Measurements from ENCODE around the gene KLC3.
"Not testable (repeated sequence)": the region's sequence is repeated elsewhere in the genome, so short reads cannot be mapped to it uniquely, and the experiment has no call there.

Gene KLC3

GRCh38 chr19:45304141-45304926, 36.2 kb upstream of the KLC3 start:
- Histone ChIP-seq H3K4me3 (ENCODE audit: low read length) (no peak overlapping the region), H3K27me3 (ENCODE audit: control insufficient read depth, insufficient read depth, low read length) (peaks cover 5% of the 10 kb centered on the region), H3K9me3 (replicated peaks; ENCODE audit: low read length) (no peaks in the 10 kb centered on the region), H3K9ac (ENCODE audit: low read depth, low read length) (no peak overlapping the region), H3K36me3 (ENCODE audit: insufficient read depth, low read length) (peaks cover 2% of the 10 kb centered on the region), H3K4me1 (ENCODE audit: control insufficient read depth, insufficient read depth, low read length) (no peaks in the 10 kb centered on the region), H3K4me2 (ENCODE audit: low read length) (no peak overlapping the region)

- Histone ChIP-seq H3K27me3 (ENCODE audit: control insufficient read depth, insufficient read depth, low read length) (peaks cover 5% of the 10 kb centered on the region), H3K4me2 (ENCODE audit: low read length) (no peak overlapping the region), H3K9ac (ENCODE audit: low read depth, low read length) (no peak overlapping the region), H3K4me1 (ENCODE audit: control insufficient read depth, insufficient read depth, low read length) (no peaks in the 10 kb centered on the region), H3K9me3 (replicated peaks; ENCODE audit: low read length) (no peaks in the 10 kb centered on the region), H3K36me3 (ENCODE audit: insufficient read depth, low read length) (peaks cover 2% of the 10 kb centered on the region), H3K4me3 (ENCODE audit: low read length) (no peak overlapping the region)
These were observed 35.5 kb upstream of the KLC3 start for GRCh38 chr19:45305007-45305406.

GRCh38 chr19:45305421-45305820, 35.1 kb upstream of the KLC3 start:
- no peak overlapping the region for H3K4me3 ChIP-seq (ENCODE audit: low read length)
- peaks cover 5% of the 10 kb centered on the region for H3K27me3 ChIP-seq (ENCODE audit: control insufficient read depth, insufficient read depth, low read length)
- no peak overlapping the region for H3K9ac ChIP-seq (ENCODE audit: low read depth, low read length)
- H3K4me2 ChIP-seq (ENCODE audit: low read length) = no peak overlapping the region
- H3K9me3 ChIP-seq (replicated peaks; ENCODE audit: low read length) = no peaks in the 10 kb centered on the region
- no peaks in the 10 kb centered on the region for H3K4me1 ChIP-seq (ENCODE audit: control insufficient read depth, insufficient read depth, low read length)
- peaks cover 2% of the 10 kb centered on the region for H3K36me3 ChIP-seq (ENCODE audit: insufficient read depth, low read length)

- no peak overlapping the region for H3K4me3 ChIP-seq (ENCODE audit: low read length)
- H3K4me2 ChIP-seq (ENCODE audit: low read length) = no peak overlapping the region
- peaks cover 2% of the 10 kb centered on the region for H3K36me3 ChIP-seq (ENCODE audit: insufficient read depth, low read length)
- peaks cover 5% of the 10 kb centered on the region for H3K27me3 ChIP-seq (ENCODE audit: control insufficient read depth, insufficient read depth, low read length)
- no peak overlapping the region for H3K9ac ChIP-seq (ENCODE audit: low read depth, low read length)
- H3K4me1 ChIP-seq (ENCODE audit: control insufficient read depth, insufficient read depth, low read length) = no peaks in the 10 kb centered on the region
- H3K9me3 ChIP-seq (replicated peaks; ENCODE audit: low read length) = no peaks in the 10 kb centered on the region
These were observed 34.5 kb upstream of the KLC3 start for GRCh38 chr19:45306040-45306439.

- no peak overlapping the region for H3K9ac ChIP-seq (ENCODE audit: low read depth, low read length)
- H3K4me3 ChIP-seq (ENCODE audit: low read length) = no peak overlapping the region
- no peaks in the 10 kb centered on the region for H3K4me1 ChIP-seq (ENCODE audit: control insufficient read depth, insufficient read depth, low read length)
- H3K36me3 ChIP-seq (ENCODE audit: insufficient read depth, low read length) = peaks cover 2% of the 10 kb centered on the region
- no peaks in the 10 kb centered on the region for H3K9me3 ChIP-seq (replicated peaks; ENCODE audit: low read length)
- peaks cover 5% of the 10 kb centered on the region for H3K27me3 ChIP-seq (ENCODE audit: control insufficient read depth, insufficient read depth, low read length)
- no peak overlapping the region for H3K4me2 ChIP-seq (ENCODE audit: low read length)
These were observed 34.0 kb upstream of the KLC3 start for GRCh38 chr19:45306518-45307027.

GRCh38 chr19:45307361-45307760, 33.2 kb upstream of the KLC3 start:
- H3K27me3 ChIP-seq (ENCODE audit: control insufficient read depth, insufficient read depth, low read length) = peaks cover 5% of the 10 kb centered on the region
- H3K9me3 ChIP-seq (replicated peaks; ENCODE audit: low read length) = no peaks in the 10 kb centered on the region
- H3K4me1 ChIP-seq (ENCODE audit: control insufficient read depth, insufficient read depth, low read length) = no peaks in the 10 kb centered on the region
- H3K9ac ChIP-seq (ENCODE audit: low read depth, low read length) = no peak overlapping the region
- H3K36me3 ChIP-seq (ENCODE audit: insufficient read depth, low read length) = peaks cover 2% of the 10 kb centered on the region
- no peak overlapping the region for H3K4me2 ChIP-seq (ENCODE audit: low read length)
- H3K4me3 ChIP-seq (ENCODE audit: low read length) = no peak overlapping the region

GRCh38 chr19:45309322-45309721, 31.2 kb upstream of the KLC3 start:
- not testable (repeated sequence) for H3K9me3 ChIP-seq (replicated peaks; ENCODE audit: low read length); H3K4me1 ChIP-seq (ENCODE audit: control insufficient read depth, insufficient read depth, low read length); H3K4me3 ChIP-seq (ENCODE audit: low read length); H3K9ac ChIP-seq (ENCODE audit: low read depth, low read length); H3K36me3 ChIP-seq (ENCODE audit: insufficient read depth, low read length); H3K4me2 ChIP-seq (ENCODE audit: low read length)
- H3K27me3 ChIP-seq (ENCODE audit: control insufficient read depth, insufficient read depth, low read length) = peaks cover 10% of the 10 kb centered on the region

GRCh38 chr19:45311621-45312020, 28.9 kb upstream of the KLC3 start:
- Histone ChIP-seq H3K4me3 (ENCODE audit: low read length) (no peak overlapping the region), H3K9me3 (replicated peaks; ENCODE audit: low read length) (no peaks in the 10 kb centered on the region), H3K9ac (ENCODE audit: low read depth, low read length) (no peak overlapping the region), H3K4me1 (ENCODE audit: control insufficient read depth, insufficient read depth, low read length) (no peaks in the 10 kb centered on the region), H3K4me2 (ENCODE audit: low read length) (no peak overlapping the region), H3K27me3 (ENCODE audit: control insufficient read depth, insufficient read depth, low read length) (peaks cover 24% of the 10 kb centered on the region), H3K36me3 (ENCODE audit: insufficient read depth, low read length) (no peaks in the 10 kb centered on the region)

GRCh38 chr19:45312285-45312684, 28.3 kb upstream of the KLC3 start:
- not testable (repeated sequence) for H3K9me3 ChIP-seq (replicated peaks; ENCODE audit: low read length); H3K36me3 ChIP-seq (ENCODE audit: insufficient read depth, low read length); H3K4me2 ChIP-seq (ENCODE audit: low read length); H3K4me1 ChIP-seq (ENCODE audit: control insufficient read depth, insufficient read depth, low read length); H3K9ac ChIP-seq (ENCODE audit: low read depth, low read length); H3K4me3 ChIP-seq (ENCODE audit: low read length)
- peaks cover 27% of the 10 kb centered on the region for H3K27me3 ChIP-seq (ENCODE audit: control insufficient read depth, insufficient read depth, low read length)

GRCh38 chr19:45314708-45315245, 25.8 kb upstream of the KLC3 start:
- Histone ChIP-seq H3K4me2 (ENCODE audit: low read length) (no peak overlapping the region), H3K9ac (ENCODE audit: low read depth, low read length) (no peak overlapping the region), H3K36me3 (ENCODE audit: insufficient read depth, low read length) (no peaks in the 10 kb centered on the region), H3K4me3 (ENCODE audit: low read length) (no peak overlapping the region), H3K9me3 (replicated peaks; ENCODE audit: low read length) (no peaks in the 10 kb centered on the region), H3K27me3 (ENCODE audit: control insufficient read depth, insufficient read depth, low read length) (peaks cover 37% of the 10 kb centered on the region), H3K4me1 (ENCODE audit: control insufficient read depth, insufficient read depth, low read length) (no peaks in the 10 kb centered on the region)

- Histone ChIP-seq H3K36me3 (ENCODE audit: insufficient read depth, low read length) (no peaks in the 10 kb centered on the region), H3K4me1 (ENCODE audit: control insufficient read depth, insufficient read depth, low read length) (no peaks in the 10 kb centered on the region), H3K4me3 (ENCODE audit: low read length) (no peak overlapping the region), H3K27me3 (ENCODE audit: control insufficient read depth, insufficient read depth, low read length) (peaks cover 37% of the 10 kb centered on the region), H3K9me3 (replicated peaks; ENCODE audit: low read length) (no peaks in the 10 kb centered on the region), H3K9ac (ENCODE audit: low read depth, low read length) (no peak overlapping the region), H3K4me2 (ENCODE audit: low read length) (no peak overlapping the region)
These were observed 25.2 kb upstream of the KLC3 start for GRCh38 chr19:45315304-45315703.
